PFSK-1 (cell line): ENCODE data around the gene OR2M5. TPM values are rescaled to one million over a fixed set of nuclear protein-coding genes. Genes with fewer than 3 reads are reported as not detected.

ENCODE experiments used
- FOXP2 ChIP-seq: optimal IDR thresholded peaks from 2 replicates; pipeline ENCODE3; 2011; ENCODE audit warnings: borderline replicate concordance, control low read depth, inconsistent platforms; ENCODE audit not compliant: insufficient read depth; ENCODE audit errors: extremely low read length, extremely low read depth
- POLR2AphosphoS5 ChIP-seq: IDR thresholded peaks from 2 replicates; pipeline ENCODE4 v1.6.1; 2012; ENCODE audit warnings: low read depth, mild to moderate bottlenecking, control low read depth, low read length, moderate library complexity
- REST ChIP-seq, 2 experiments: IDR thresholded peaks; 2 replicates each; pipeline versions ENCODE4 v1.6.1 to v1.8.0; 2011 to 2012; ENCODE audit warnings: low read depth in 2 of 2, low read length in 2 of 2, control low read depth in 1 of 2, inconsistent platforms in 1 of 2, mild to moderate bottlenecking in 1 of 2, moderate library complexity in 1 of 2; ENCODE audit not compliant: insufficient read depth in 1 of 2
- SIN3A ChIP-seq: IDR thresholded peaks from 2 replicates; pipeline ENCODE4 v1.6.1; 2012; ENCODE audit warnings: mild to moderate bottlenecking, low read length, moderate library complexity, borderline replicate concordance; ENCODE audit not compliant: insufficient read depth
- TAF1 ChIP-seq: IDR thresholded peaks from 2 replicates; pipeline ENCODE4 v1.6.1; 2012; ENCODE audit warnings: low read length, control low read depth, borderline replicate concordance; ENCODE audit not compliant: insufficient read depth
- polyA plus RNA-seq: library from polyadenylated mRNA; unstranded; fragments of >200 nt; gene quantifications from one replicate; pipeline ENCODE4 v1.2.1, GENCODE V29; 2012; ENCODE audit warnings: low read depth, missing spikeins; ENCODE audit not compliant: insufficient read length

Gene OR2M5
- polyA plus RNA-seq, result not detected

GRCh38 chr1:248144513-248145198, at the start of gene OR2M5:
TSS of gene OR2M5 (plus strand) at chr1:248145148. CDS start at chr1:248145148, 0 bp downstream.
- TF ChIP-seq POLR2AphosphoS5 (no peak), SIN3A (no peak), REST (IDR thresholded peaks at IDR 0.05; ENCODE audit: insufficient read depth in 1 of 2, low read depth in 2 of 2, low read length in 2 of 2) (no peak), FOXP2 (no peak), TAF1 (no peak)

GRCh38 chr1:248098529-248098928, 46.4 kb upstream of the OR2M5 start:
- TF ChIP-seq SIN3A (no peak), POLR2AphosphoS5 (no peak), TAF1 (no peak), FOXP2 (no peak), REST (IDR thresholded peaks at IDR 0.05; ENCODE audit: insufficient read depth in 1 of 2, low read depth in 2 of 2, low read length in 2 of 2) (no peak)

- TF ChIP-seq FOXP2 (no peak), TAF1 (no peak), POLR2AphosphoS5 (no peak), REST (IDR thresholded peaks at IDR 0.05; ENCODE audit: insufficient read depth in 1 of 2, low read depth in 2 of 2, low read length in 2 of 2) (no peak), SIN3A (no peak)
Observed at GRCh38 chr1:248102847-248103246, 42.1 kb upstream of the OR2M5 start.

GRCh38 chr1:248111157-248111556, 33.8 kb upstream of the OR2M5 start:
- TF ChIP-seq FOXP2 (no peak), REST (IDR thresholded peaks at IDR 0.05; ENCODE audit: insufficient read depth in 1 of 2, low read depth in 2 of 2, low read length in 2 of 2) (no peak), SIN3A (no peak), TAF1 (no peak), POLR2AphosphoS5 (no peak)
